HepG2 (cell line): ENCODE measurements around the gene NDEL1. TPM values are rescaled to one million over a fixed set of nuclear protein-coding genes. Genes with fewer than 3 reads are reported as not detected.

ENCODE experiments used
- ATAC-seq: fragments of 200-7000 bp; cut with Tn5 transposase; 3 replicates; pipeline ENCODE4 v1.9.1; 2020; ENCODE audit warnings: mild to moderate bottlenecking, moderate library complexity
- BruUV-seq: library from RNA; stranded (reverse); fragments of 400-500 nt; replicated peaks from 2 replicates; lab custom pipeline; 2021; lab: Mats Ljungman, UMichigan
- CTCF ChIA-PET: fragments of 300-600 bp; formaldehyde crosslinking; extraction: SDS; loops from one replicate; lab custom pipeline; 2021; ENCODE audit warnings: low total read pairs, inconsistent platforms, low intra/inter-chr PET ratio; lab: Yijun Ruan, JAX
- POLR2A ChIA-PET: fragments of 350-600 bp; sonication (Branson Sonifier 250); formaldehyde crosslinking; loops from one replicate; lab custom pipeline; 2020; ENCODE audit warnings: antibody characterized with exemption, inconsistent platforms; lab: Yijun Ruan, JAX
- DNase-seq: peaks from one replicate; pipeline ENCODE4 v3.0.0-alpha.2; 2015; ENCODE audit warnings: low spot score
- FAIRE-seq: peaks from 3 replicates; lab custom pipeline; 2011; peaks lifted over from hg19 to GRCh38; lab: Jason Lieb, UNC
- H2AFZ ChIP-seq: one replicate; pipeline ENCODE4 v1.6.1; 2011; ENCODE audit warnings: low read length, inconsistent platforms
- H3K27ac ChIP-seq: fragments of 300-600 bp; 3 replicates; pipeline ENCODE4 v1.8.0; 2011; ENCODE audit warnings: mixed run types, mild to moderate bottlenecking, mixed read lengths, low read length, inconsistent platforms; ENCODE audit not compliant: insufficient read depth; ENCODE audit errors: extremely low read length
- H3K27me3 ChIP-seq, 2 experiments: fragments of 200-600 bp in 1 of 2; 2 replicates in 1 of 2; 3 replicates in 1 of 2; pipeline versions ENCODE4 v1.6.0 to v1.8.0; 2011; ENCODE audit warnings: low read length in 2 of 2, mild to moderate bottlenecking in 2 of 2, moderate library complexity in 2 of 2, inconsistent platforms in 1 of 2; ENCODE audit not compliant: insufficient read depth in 2 of 2, control insufficient read depth in 1 of 2
- H3K36me3 ChIP-seq, 2 experiments: fragments of 200-600 bp in 1 of 2; replicated peaks in 1 of 2; 2 replicates in 1 of 2; 3 replicates in 1 of 2; pipeline versions ENCODE4 v1.5.1 to v1.8.0; 2011; ENCODE audit warnings: low read length in 2 of 2, inconsistent platforms in 1 of 2; ENCODE audit not compliant: insufficient read depth in 2 of 2, control insufficient read depth in 1 of 2
- H3K4me1 ChIP-seq: 2 replicates; pipeline ENCODE4 v1.5.1; 2012; ENCODE audit warnings: low read length, inconsistent platforms; ENCODE audit not compliant: insufficient read depth
- H3K4me2 ChIP-seq: 2 replicates; pipeline ENCODE4 v1.6.0; 2011; ENCODE audit warnings: low read depth, low read length, inconsistent platforms
- H3K4me3 ChIP-seq, 3 experiments: fragments of 200-600 bp in 1 of 3; sonication (generic), shearing (Covaris generic) in 1 of 3; replicated peaks in 1 of 3; 2 replicates each; pipeline ENCODE4 v1.5.1; 2011 to 2016; ENCODE audit warnings: low read length in 3 of 3, inconsistent platforms in 2 of 3, low read depth in 2 of 3, mild to moderate bottlenecking in 2 of 3, control low read depth in 1 of 3, mixed read lengths in 1 of 3; ENCODE audit not compliant: insufficient read depth in 1 of 3
- H3K79me2 ChIP-seq: one replicate; pipeline ENCODE4 v1.6.1; 2011; ENCODE audit warnings: low read length, inconsistent platforms; ENCODE audit not compliant: insufficient read depth
- H3K9ac ChIP-seq: 2 replicates; pipeline ENCODE4 v1.6.0; 2011; ENCODE audit warnings: mild to moderate bottlenecking, low read depth, low read length, inconsistent platforms; ENCODE audit not compliant: insufficient read depth
- H3K9me3 ChIP-seq: 2 replicates; pipeline ENCODE4 v1.5.1; 2012; ENCODE audit warnings: mild to moderate bottlenecking, low read length
- H4K20me1 ChIP-seq: 2 replicates; pipeline ENCODE4 v1.6.0; 2011; ENCODE audit warnings: inconsistent platforms, mild to moderate bottlenecking, low read length, moderate library complexity; ENCODE audit not compliant: insufficient read depth
- AGO1 ChIP-seq: fragments of 200-400 bp; formaldehyde crosslinking; IDR thresholded peaks from 2 replicates; pipeline ENCODE4 v1.6.1; 2017; ENCODE audit warnings: mild to moderate bottlenecking, low read depth, low read length, moderate library complexity; ENCODE audit not compliant: poor library complexity, severe bottlenecking
- ATAD3A ChIP-seq: sonication (generic); formaldehyde crosslinking; IDR thresholded peaks from 2 replicates; pipeline ENCODE4 v1.4.0; 2020; ENCODE audit warnings: missing genetic modification reagents
- FOSL2 ChIP-seq: sonication (generic); formaldehyde crosslinking; IDR thresholded peaks from 2 replicates; pipeline ENCODE4 v1.4.0; 2020; ENCODE audit warnings: missing genetic modification reagents
- GATAD2A ChIP-seq: IDR thresholded peaks from 2 replicates; pipeline ENCODE4 v1.6.1; 2016
- NFE2L2 ChIP-seq: fragments of 150-350 bp; IDR thresholded peaks from 2 replicates; pipeline ENCODE4 v1.6.1; 2014; ENCODE audit warnings: low read length
- NR2C2 ChIP-seq: sonication (generic); formaldehyde crosslinking; IDR thresholded peaks from 2 replicates; pipeline ENCODE4 v1.4.0; 2020; ENCODE audit warnings: missing genetic modification reagents, mild to moderate bottlenecking, moderate library complexity, borderline replicate concordance
- PRMT3 ChIP-seq: sonication (generic); formaldehyde crosslinking; IDR thresholded peaks from 2 replicates; pipeline ENCODE4 v1.8.1; 2022; ENCODE audit warnings: low read depth, mild to moderate bottlenecking, moderate library complexity, missing genetic modification reagents, borderline replicate concordance
- SMYD3 ChIP-seq: sonication (generic); formaldehyde crosslinking; IDR thresholded peaks from 2 replicates; pipeline ENCODE4 v1.8.1; 2023; ENCODE audit warnings: mild to moderate bottlenecking, missing genetic modification reagents
- TOPORS ChIP-seq: sonication (generic); formaldehyde crosslinking; IDR thresholded peaks from 2 replicates; pipeline ENCODE4 v1.8.0; 2023; ENCODE audit warnings: mild to moderate bottlenecking, missing genetic modification reagents
- ZBTB8A ChIP-seq: sonication (generic); formaldehyde crosslinking; IDR thresholded peaks from 2 replicates; pipeline ENCODE4 v1.4.0; 2020; ENCODE audit warnings: mild to moderate bottlenecking, low read depth, missing genetic modification reagents, borderline replicate concordance
- ZFP91 ChIP-seq: sonication (generic); formaldehyde crosslinking; IDR thresholded peaks from 2 replicates; pipeline ENCODE4 v1.9.0; 2022; ENCODE audit warnings: missing genetic modification reagents, mild to moderate bottlenecking, borderline replicate concordance
- ZNF503 ChIP-seq: sonication (generic); formaldehyde crosslinking; IDR thresholded peaks from 2 replicates; pipeline ENCODE4 v1.4.0; 2020; ENCODE audit warnings: missing genetic modification reagents
- ZNF614 ChIP-seq: IDR thresholded peaks from 2 replicates; pipeline ENCODE4 v1.6.1; 2018; ENCODE audit warnings: missing biosample characterization, missing genetic modification reagents, inconsistent platforms, borderline replicate concordance
- WGBS: methylation state at CpG from one replicate; pipeline ENCODE4 v1.1.6; 2017; ENCODE audit warnings: low lambda C conversion rate; 5-methylcytosine and 5-hydroxymethylcytosine counted together
- in situ Hi-C: cut with HindIII; loops from 2 replicates; pipeline ENCODE4 v1.10.0; 2017; ENCODE audit warnings: low pct_unique_long_range_greater_than_20kb; ENCODE audit not compliant: extremely low pct_ligation_motif_present
- intact Hi-C: fragments of 100-400 bp; cut with micrococcal nuclease; formaldehyde crosslinking; loops from one replicate; pipeline ENCODE4 v1.10.0; 2022; ENCODE audit not compliant: unreplicated experiment
- polyA plus RNA-seq, 8 experiments: library from polyadenylated mRNA; depleted of rRNA in 3 of 8; stranded (reverse) in 7 of 8; unstranded in 1 of 8; fragments of >200 nt; fragmentation: Illumina TruSeq in 4 of 8; extraction: Trizol in 4 of 8; gene quantifications; 2 replicates each; pipeline versions ENCODE4 v1.2.1 to v1.2.3, GENCODE V29; 2011 to 2016; ENCODE audit warnings: low read depth in 4 of 8, missing spikeins in 1 of 8, mixed read lengths in 1 of 8; ENCODE audit not compliant: insufficient read depth in 1 of 8
- total RNA-seq, 5 experiments: library from RNA; depleted of rRNA; stranded (reverse); fragments of >200 nt; fragmentation: Illumina TruSeq; extraction: Trizol; gene quantifications; 2 replicates each; pipeline ENCODE4 v1.2.3, GENCODE V29; 2016; ENCODE audit warnings: low read depth in 1 of 5

NDEL1 gene
- total and polyA plus RNA-seq, 2 of the 13 experiments (the other 11 are each of a cell fraction or from before 2014, with no cell fraction given): 59.8 to 153 TPM

- FAIRE-seq (no peak), DNase-seq (no peak), ATAC-seq (no peak)
- no peak overlapping the region for H3K9ac ChIP-seq
- H3K9me3 ChIP-seq: no peaks in the 10 kb centered on the region
- H3K4me2 ChIP-seq: peak overlapping the region; percentile 34; the same call in 1 of the 2 replicates
- in situ Hi-C loops: no loop called here
- 21% methylated on average over 7 of the region's 7 CpGs for WGBS
- TF ChIP-seq AGO1: no peak
- TF ChIP-seq FOSL2 (CRISPR knock-in tag): peak; percentile 24; the same call in 1 of the 2 replicates
- intact Hi-C loops: loop anchor here (10.0 kb wide), 1 partner anchor 46 kb away; the partner anchor contains the start of gene RPL26
- peaks cover 33% of the 10 kb centered on the region for H3K4me1 ChIP-seq
- BruUV-seq: no TSS peak
- H3K36me3 ChIP-seq: no peaks in the 10 kb centered on the region
- H2AFZ ChIP-seq: no peak overlapping the region
- no peaks in the 10 kb centered on the region; a peak in 1 of 5 replicates for H3K27me3 ChIP-seq
- CTCF ChIA-PET: interaction anchor here (1.9 kb wide), 1 partner anchor 21 kb away, joined by 10 read pairs; no protein-coding TSS in a partner anchor
- no peak overlapping the region for H3K4me3 ChIP-seq
- POLR2A ChIA-PET: interaction anchor here (1.2 to 1.5 kb wide), 2 partner anchors 10 to 54 kb away, joined by 4 to 5 read pairs; partner anchors contain the start of gene KRABD2
- peaks cover under 1% of the 10 kb centered on the region for H3K79me2 ChIP-seq
- H4K20me1 ChIP-seq: no peaks in the 10 kb centered on the region
- H3K27ac ChIP-seq: no peak overlapping the region
Measured at GRCh38 chr17:8430966-8431365, 4.7 kb upstream of the NDEL1 start.

- FAIRE-seq: no peak
- under 1% methylated on average over 13 of the region's 43 CpGs for WGBS
- peaks cover 0 to 13% of the 10 kb centered on the region in 2 experiments; a peak in 2 of 5 replicates for H3K36me3 ChIP-seq
- H3K9ac ChIP-seq: peak overlapping the region; percentile 99
- ChIA-PET POLR2A (interaction anchor here (0.8 to 2.1 kb wide), 20 partner anchors 10 to 249 kb away, joined by 3 to 42 read pairs (median 5); partner anchors contain the start of genes KRABD2, RANGRF and SLC25A35), CTCF (no interaction called here)
- DNase-seq: peak; percentile 37
- no peaks in the 10 kb centered on the region; a peak in 1 of 5 replicates for H3K27me3 ChIP-seq
- peaks cover 25% of the 10 kb centered on the region for H4K20me1 ChIP-seq
- peak; percentile 79 for ATAC-seq
- H2AFZ ChIP-seq: no peak overlapping the region
- peak overlapping the region; percentile 73 for H3K4me2 ChIP-seq
- intact Hi-C loops (loop anchor here (10.0 kb wide), 1 partner anchor 52 kb away; the partner anchor contains the start of gene RPL26), in situ Hi-C loops (no loop called here)
- peak overlapping the region; percentile 92 to 99 (median 97) for H3K4me3 ChIP-seq
- H3K9me3 ChIP-seq: no peaks in the 10 kb centered on the region
- peaks cover 48% of the 10 kb centered on the region for H3K4me1 ChIP-seq
- no TSS peak for BruUV-seq
- peaks cover 53% of the 10 kb centered on the region for H3K79me2 ChIP-seq
- H3K27ac ChIP-seq: peak overlapping the region; percentile 93
- TF ChIP-seq SMYD3 (no peak; the same call in 1 of the 2 replicates), NR2C2 (no peak), NFE2L2 (no peak), TOPORS (0 out of 2 replicates have a peak, but pooled peaks have one; percentile 19), ZBTB8A (CRISPR knock-in tag) (no peak), ZNF503 (0 out of 2 replicates have a peak, but pooled peaks have one; percentile 12), GATAD2A (CRISPR knock-in tag) (no peak), ATAD3A (CRISPR knock-in tag) (no peak), PRMT3 (no peak), ZNF614 (CRISPR knock-in tag) (no peak), ZFP91 (CRISPR knock-in tag) (peak; percentile 18; the same call in 1 of the 2 replicates)
Measured at GRCh38 chr17:8436169-8436843, 622 bp downstream of the NDEL1 start.
